Endodermal cell (in vitro differentiated cells): ENCODE data around the gene PI4KA. TPM values are rescaled to one million over a fixed set of nuclear protein-coding genes. Genes with fewer than 3 reads are reported as not detected.

Experiments used
- DNase-seq: peaks from one replicate; pipeline ENCODE4 v3.0.0-alpha.2; 2017
- H3K27ac ChIP-seq: 2 replicates; pipeline ENCODE4 v1.5.1; 2013; ENCODE audit warnings: mild to moderate bottlenecking, low read depth, low read length, moderate library complexity
- H3K27me3 ChIP-seq: 2 replicates; pipeline ENCODE4 v1.6.1; 2013; ENCODE audit warnings: mild to moderate bottlenecking, low read length, moderate library complexity; ENCODE audit not compliant: insufficient read depth, control insufficient read depth, poor library complexity, severe bottlenecking
- H3K36me3 ChIP-seq: 2 replicates; pipeline ENCODE4 v1.7.0; 2013; ENCODE audit warnings: mild to moderate bottlenecking, low read length, moderate library complexity; ENCODE audit not compliant: control insufficient read depth, insufficient read depth
- H3K4me1 ChIP-seq: one replicate; pipeline ENCODE4 v1.7.0; 2013; ENCODE audit warnings: low read length; ENCODE audit not compliant: control insufficient read depth, insufficient read depth
- H3K4me3 ChIP-seq: 2 replicates; pipeline ENCODE4 v1.5.1; 2013; ENCODE audit warnings: mild to moderate bottlenecking, low read length, moderate library complexity
- H3K9ac ChIP-seq: 2 replicates; pipeline ENCODE4 v1.6.1; 2013; ENCODE audit warnings: mild to moderate bottlenecking, low read length, moderate library complexity; ENCODE audit not compliant: poor library complexity, severe bottlenecking; ENCODE audit errors: extremely low read depth
- H3K9me3 ChIP-seq: 2 replicates; pipeline ENCODE4 v1.6.1; 2013; ENCODE audit warnings: mild to moderate bottlenecking, low read length, moderate library complexity; ENCODE audit not compliant: control insufficient read depth
- H3K27ac Mint-ChIP-seq: 2 replicates; pipeline ENCODE4 v1.8.0; 2020; ENCODE audit warnings: mixed read lengths
- H3K27me3 Mint-ChIP-seq: 2 replicates; pipeline ENCODE4 v1.8.0; 2021; ENCODE audit warnings: mild to moderate bottlenecking, mixed read lengths; ENCODE audit not compliant: insufficient read depth
- H3K36me3 Mint-ChIP-seq: 2 replicates; pipeline ENCODE4 v1.8.0; 2020; ENCODE audit warnings: low read depth, mixed read lengths
- H3K4me1 Mint-ChIP-seq: 2 replicates; pipeline ENCODE4 v1.8.0; 2020; ENCODE audit warnings: mixed read lengths
- H3K4me3 Mint-ChIP-seq: 2 replicates; pipeline ENCODE4 v1.8.0; 2020; ENCODE audit warnings: mild to moderate bottlenecking, moderate library complexity, mixed read lengths
- H3K9me3 Mint-ChIP-seq: 2 replicates; pipeline ENCODE4 v1.8.0; 2020; ENCODE audit warnings: mild to moderate bottlenecking, mixed read lengths
- CTCF ChIP-seq: fragments of 200-600 bp; sonication (generic); conservative IDR thresholded peaks from 2 replicates; pipeline ENCODE4 v1.5.0; 2021; ENCODE audit warnings: antibody characterized with exemption, mild to moderate bottlenecking
- WGBS, 2 experiments: methylation state at CpG; one replicate each; pipeline versions ENCODE4 v1.1.5 to v1.1.7; 2013; ENCODE audit warnings: missing lambda C conversion rate in 2 of 2, mixed read lengths in 1 of 2; ENCODE audit not compliant: insufficient coverage in 1 of 2, insufficient read length in 1 of 2; 5-methylcytosine and 5-hydroxymethylcytosine counted together
- total RNA-seq, 2 donors: library from RNA; stranded (reverse); fragmentation: NEBNext Ultra II Directional in 1 of 2; extraction: Animal tissue kit (Norgen Biotek cat#: 25700) in 1 of 2; gene quantifications; 2 replicates in 1 of 2; 3 replicates in 1 of 2; pipeline ENCODE4 v1.2.1, GENCODE V29; 2021

The PI4KA gene
- total RNA-seq, 2 donors from 2014 or later = 49.0 to 62.0 TPM

DNA sequence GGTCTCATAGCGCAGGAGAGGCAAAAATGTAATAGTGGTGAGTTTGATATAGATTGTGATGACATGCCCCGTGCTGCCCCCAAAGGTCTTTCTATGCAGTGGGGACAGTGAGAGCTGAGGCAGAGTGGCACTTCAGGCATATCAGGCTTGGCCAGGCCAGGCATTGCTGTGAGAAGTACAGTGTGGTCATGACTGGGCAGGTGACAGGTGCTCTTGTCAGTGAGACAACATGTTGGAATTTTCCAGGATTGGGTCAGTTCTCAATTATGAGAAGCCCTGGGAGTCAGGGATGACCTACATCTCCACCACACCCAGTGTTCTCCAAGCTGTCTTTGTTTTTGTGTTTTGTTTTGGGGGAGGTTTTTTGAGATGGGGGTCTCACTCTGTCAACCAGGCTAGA lies 3.9 kb upstream of the PI4KA start:
- no peak overlapping the region for H3K4me3 Mint-ChIP-seq

DNA sequence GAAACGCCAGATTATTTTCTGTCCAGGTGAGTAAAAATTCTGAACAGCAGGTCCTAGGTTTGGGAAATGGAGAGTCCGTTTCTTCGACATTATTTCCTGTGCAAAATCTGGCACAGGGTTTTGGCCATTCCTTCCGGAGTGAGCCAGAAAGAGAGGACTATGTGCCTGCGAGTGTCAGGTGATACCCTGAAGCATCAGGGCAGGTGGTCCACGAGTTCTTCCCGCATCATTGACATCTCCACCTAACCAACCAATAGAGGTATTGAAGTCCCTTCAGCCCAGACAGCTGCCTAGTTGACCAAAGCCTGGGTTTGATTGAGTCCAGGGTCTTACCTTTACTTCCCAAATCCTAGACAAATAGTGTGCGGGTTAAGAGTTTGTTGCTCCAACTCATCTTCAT lies 1.0 kb upstream of the PI4KA start:
- H3K9ac ChIP-seq = peak overlapping the region; percentile 66
- no peak overlapping the region for H3K27ac ChIP-seq
- H3K36me3 Mint-ChIP-seq = peaks cover 10% of the 10 kb centered on the region
- no peaks in the 10 kb centered on the region for H3K27me3 Mint-ChIP-seq
- peak overlapping the region; percentile 83 for H3K4me3 Mint-ChIP-seq
- peaks cover 3% of the 10 kb centered on the region for H3K4me1 ChIP-seq
- no peaks in the 10 kb centered on the region for H3K9me3 Mint-ChIP-seq
- no peak for TF ChIP-seq CTCF
- H3K4me1 Mint-ChIP-seq = peaks cover 17% of the 10 kb centered on the region
- H3K27ac Mint-ChIP-seq = peak overlapping the region; percentile 7
- peak overlapping the region; percentile 83 for H3K4me3 ChIP-seq
- H3K9me3 ChIP-seq = no peaks in the 10 kb centered on the region
- WGBS, 2 experiments = 75 to 91% methylated on average over 6 to 8 of the region's 8 CpGs
- DNase-seq = no peak
- H3K27me3 ChIP-seq = no peaks in the 10 kb centered on the region
- peaks cover 11% of the 10 kb centered on the region for H3K36me3 ChIP-seq

More for the DNA sequence above, 3.9 kb upstream of the PI4KA start:
- Mint-ChIP-seq H3K36me3 (peaks cover 12% of the 10 kb centered on the region), H3K27ac (no peak overlapping the region), H3K4me1 (peaks cover 13% of the 10 kb centered on the region), H3K27me3 (no peaks in the 10 kb centered on the region), H3K9me3 (no peaks in the 10 kb centered on the region)
- H3K27ac ChIP-seq = no peak overlapping the region
- H3K27me3 ChIP-seq = no peaks in the 10 kb centered on the region
- DNase-seq = no peak
- H3K9ac ChIP-seq = no peak overlapping the region
- no peak overlapping the region for H3K4me3 ChIP-seq
- no peaks in the 10 kb centered on the region for H3K4me1 ChIP-seq
- H3K9me3 ChIP-seq = no peaks in the 10 kb centered on the region
- peaks cover 11% of the 10 kb centered on the region for H3K36me3 ChIP-seq
- no peak for TF ChIP-seq CTCF
- 99 to 100% methylated on average over 2 of the region's 2 CpGs for WGBS, 2 experiments

DNA sequence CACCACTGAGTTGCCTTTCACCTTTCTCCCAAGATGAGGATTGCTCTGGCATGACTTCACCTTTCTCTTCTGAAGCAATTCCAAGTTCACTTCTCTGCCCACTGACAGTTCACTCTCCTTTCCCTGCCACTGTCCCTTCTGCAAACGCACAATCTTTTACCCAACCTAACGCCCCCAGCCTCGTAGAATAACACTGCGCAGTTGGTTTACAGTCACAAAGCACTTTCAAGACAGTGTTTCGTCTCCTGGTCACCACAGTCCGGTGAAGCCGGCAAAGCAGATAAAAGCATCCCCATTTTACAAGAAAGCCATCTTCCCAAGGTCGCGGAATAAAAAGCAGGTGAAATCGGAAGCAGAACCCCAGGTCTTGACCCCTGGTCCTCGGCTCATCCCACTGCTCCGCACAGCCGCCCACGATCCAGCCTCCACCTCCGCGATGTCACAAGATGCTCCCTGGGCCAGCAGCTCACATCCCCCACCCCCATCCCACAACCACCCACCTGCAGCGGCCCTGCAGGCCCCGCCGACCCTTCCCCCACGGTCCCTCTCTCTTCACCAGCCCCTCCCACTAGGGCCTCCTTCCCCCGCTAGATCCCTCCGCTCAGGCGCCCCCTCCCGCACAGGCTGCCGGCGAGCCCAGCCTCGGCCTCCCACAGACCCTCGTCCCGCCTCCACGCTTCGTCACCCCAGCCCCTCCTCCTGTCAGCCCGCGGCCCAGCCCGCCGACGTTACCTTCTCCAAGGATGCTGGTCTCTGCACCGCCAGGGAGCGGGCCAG lies 585 bp downstream of the PI4KA start:
- Histone ChIP-seq H3K4me3 (peak overlapping the region; percentile 83), H3K27me3 (no peaks in the 10 kb centered on the region), H3K9me3 (no peaks in the 10 kb centered on the region), H3K36me3 (peaks cover 9% of the 10 kb centered on the region), H3K9ac (peak overlapping the region; percentile 31), H3K27ac (peak overlapping the region; percentile 87), H3K4me1 (peaks cover 3% of the 10 kb centered on the region)
- H3K27me3 Mint-ChIP-seq = no peaks in the 10 kb centered on the region
- peak overlapping the region; percentile 90 for H3K27ac Mint-ChIP-seq
- peak overlapping the region; percentile 83 for H3K4me3 Mint-ChIP-seq
- no peaks in the 10 kb centered on the region for H3K9me3 Mint-ChIP-seq
- DNase-seq = peak; percentile 97
- no peak for TF ChIP-seq CTCF
- peaks cover 8% of the 10 kb centered on the region for H3K36me3 Mint-ChIP-seq
- peaks cover 24% of the 10 kb centered on the region for H3K4me1 Mint-ChIP-seq
- WGBS, 2 experiments = 0% methylated on average over 14 to 38 of the region's 38 CpGs
